CD4-positive, alpha-beta T cell treated with Interleukin-17A for 4 hours (primary cell): Measurements from ENCODE around the gene DHX34.

Experiments
- DNase-seq: peaks from one replicate; pipeline ENCODE4 v3.0.0-alpha.2; 2020; ENCODE audit warnings: mixed read lengths

DHX34 gene

GRCh38 chr19:47418692-47419029 lies 69.5 kb downstream of the DHX34 start:
- no peak for DNase-seq

GRCh38 chr19:47419030-47419783 lies 70.1 kb downstream of the DHX34 start, which contains the start of gene MEIS3:
MEIS3 (minus strand) TSS chr19:47419527; CDS start chr19:47419081, 446 bp downstream.
- DNase-seq: no peak

GRCh38 chr19:47419789-47420188 lies 70.7 kb downstream of the DHX34 start:
- DNase-seq: no peak

DNA sequence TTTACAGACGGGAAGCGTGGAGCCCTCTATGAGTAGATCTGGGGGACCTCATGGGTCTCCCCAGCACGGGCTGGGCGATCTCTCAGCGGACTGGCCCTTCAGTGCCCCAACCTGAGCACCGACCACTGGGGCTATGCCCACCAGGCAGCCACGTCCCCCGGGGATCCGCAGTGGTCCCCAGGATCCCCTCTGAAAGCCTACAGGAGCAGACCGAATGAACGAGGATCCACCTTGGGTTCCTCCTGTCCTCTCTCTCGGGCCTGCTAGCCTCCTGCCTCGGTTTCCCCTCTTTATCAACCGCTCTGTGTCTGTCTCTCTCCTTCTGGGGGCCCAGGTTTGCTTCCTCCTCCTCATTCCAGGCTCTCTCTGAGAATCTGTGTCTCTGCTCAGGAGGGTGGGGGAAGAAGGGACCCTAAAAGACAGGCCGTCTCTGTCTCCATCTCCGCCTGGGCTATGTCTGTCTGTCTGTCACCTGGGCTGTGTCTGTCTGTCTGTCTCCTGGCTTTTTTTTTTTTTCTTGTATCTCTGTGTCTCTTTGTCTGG lies 72.2 kb downstream of the DHX34 start:
- no peak for DNase-seq

DNA sequence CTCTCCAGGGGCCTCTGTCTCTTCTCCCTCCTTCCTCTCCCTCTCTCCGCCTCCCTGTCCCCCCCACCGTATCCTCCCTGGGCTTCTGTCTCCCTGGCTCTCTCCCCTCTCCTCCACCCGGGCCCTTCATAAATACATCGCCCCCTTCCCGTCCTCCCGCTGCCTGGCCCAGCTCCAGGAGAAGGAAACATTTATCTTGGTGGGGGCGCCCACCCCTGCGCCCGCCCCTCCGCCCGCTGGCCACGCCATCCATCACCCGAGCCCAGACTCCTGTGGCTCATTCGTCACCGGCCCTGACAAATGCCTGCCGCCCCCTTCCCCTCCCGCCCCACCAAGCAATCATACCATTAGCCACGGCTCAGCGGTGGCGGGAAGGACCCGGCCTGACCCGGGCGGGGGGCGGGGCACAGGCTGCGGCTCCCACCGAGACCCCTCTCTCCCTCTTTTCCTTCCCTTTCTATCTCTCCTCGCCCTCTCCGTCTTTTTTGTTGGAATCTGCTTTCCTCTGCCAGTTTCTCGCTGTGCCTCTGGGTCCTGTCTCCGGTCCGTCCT lies 72.8 kb downstream of the DHX34 start:
- no peak for DNase-seq

DNA sequence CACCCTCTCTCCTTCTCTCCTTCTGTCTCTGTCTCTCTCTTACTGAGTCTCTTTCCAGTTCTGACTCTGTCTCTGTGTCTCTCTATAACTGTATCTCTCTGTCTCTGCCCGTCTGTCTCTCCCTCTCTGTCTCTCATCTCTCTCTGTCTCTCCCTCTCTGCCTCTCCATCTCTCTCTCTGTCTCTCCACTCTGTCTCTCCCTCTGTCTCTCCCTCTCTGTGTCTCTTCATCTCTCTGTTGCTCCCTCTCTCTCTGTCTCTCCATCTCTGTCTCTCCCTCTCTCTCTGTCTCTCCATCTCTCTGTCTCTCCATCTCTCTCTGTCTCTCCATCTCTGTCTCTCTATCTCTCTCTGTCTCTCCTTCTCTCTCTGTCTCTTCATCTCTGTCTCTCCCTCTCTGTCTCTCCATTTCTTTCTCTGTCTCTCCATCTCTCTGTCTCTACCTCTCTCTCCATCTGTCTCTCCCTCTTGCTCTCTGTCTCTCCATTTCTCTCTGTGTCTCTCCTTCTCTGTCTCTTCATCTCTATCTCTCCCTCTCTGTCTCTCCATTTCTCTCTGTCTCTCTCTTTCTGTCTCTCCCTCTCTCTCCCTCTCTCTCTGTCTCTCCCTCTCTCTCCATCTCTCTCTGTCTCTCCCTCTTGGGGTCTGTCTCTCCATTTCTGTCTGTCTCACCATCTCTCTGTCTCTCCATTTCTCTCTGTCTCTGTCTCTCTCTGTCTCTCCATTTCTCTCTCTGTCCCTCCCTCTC lies 73.5 kb downstream of the DHX34 start:
- DNase-seq: no peak

GRCh38 chr19:47423203-47423882 lies 74.2 kb downstream of the DHX34 start:
- no peak for DNase-seq

DNA sequence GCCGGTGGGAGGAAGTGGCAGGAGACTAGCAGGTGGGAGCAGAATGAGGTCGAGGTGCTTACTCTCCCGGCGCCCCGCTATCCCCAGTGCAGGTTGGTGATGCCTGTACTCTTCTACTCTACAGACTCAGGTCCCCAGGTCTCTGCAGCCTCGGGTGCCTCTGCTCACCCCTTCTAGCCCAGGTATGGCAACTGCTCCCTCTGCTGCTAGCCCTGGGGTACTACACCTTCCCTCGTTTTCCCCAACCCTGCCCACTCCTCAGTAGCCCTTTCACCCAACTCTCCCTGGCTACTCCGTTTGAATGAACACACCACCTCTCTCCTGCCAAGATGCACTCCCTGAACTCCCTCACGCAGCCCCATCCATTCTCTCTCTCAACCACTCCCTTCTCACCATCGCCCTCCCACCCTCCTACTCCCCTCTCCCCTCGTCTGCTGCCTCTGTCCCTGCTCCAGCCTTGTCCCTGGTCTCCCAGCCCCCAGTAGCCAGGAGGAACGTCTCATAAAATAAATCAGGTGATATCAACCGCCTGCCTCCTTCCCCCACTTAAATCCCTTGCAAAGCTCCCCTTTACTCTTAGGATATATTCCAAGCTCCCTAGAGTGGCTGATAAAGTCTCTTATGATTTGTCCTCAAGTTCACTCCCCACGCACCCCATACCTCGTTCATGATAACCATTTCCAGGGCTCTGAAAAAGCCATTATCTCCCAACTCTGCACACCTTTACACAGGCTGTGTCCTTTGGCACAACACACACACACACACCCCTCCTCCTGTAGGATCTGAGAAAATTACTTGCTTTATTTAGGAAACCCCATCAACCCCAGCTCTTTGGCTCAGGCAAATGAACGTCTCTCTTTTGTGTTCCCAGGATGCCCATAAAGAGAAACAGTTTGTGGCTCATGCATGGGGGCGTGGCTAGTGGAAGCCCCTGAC lies 78.4 kb downstream of the DHX34 start:
- peak; percentile 75 for DNase-seq

DNA sequence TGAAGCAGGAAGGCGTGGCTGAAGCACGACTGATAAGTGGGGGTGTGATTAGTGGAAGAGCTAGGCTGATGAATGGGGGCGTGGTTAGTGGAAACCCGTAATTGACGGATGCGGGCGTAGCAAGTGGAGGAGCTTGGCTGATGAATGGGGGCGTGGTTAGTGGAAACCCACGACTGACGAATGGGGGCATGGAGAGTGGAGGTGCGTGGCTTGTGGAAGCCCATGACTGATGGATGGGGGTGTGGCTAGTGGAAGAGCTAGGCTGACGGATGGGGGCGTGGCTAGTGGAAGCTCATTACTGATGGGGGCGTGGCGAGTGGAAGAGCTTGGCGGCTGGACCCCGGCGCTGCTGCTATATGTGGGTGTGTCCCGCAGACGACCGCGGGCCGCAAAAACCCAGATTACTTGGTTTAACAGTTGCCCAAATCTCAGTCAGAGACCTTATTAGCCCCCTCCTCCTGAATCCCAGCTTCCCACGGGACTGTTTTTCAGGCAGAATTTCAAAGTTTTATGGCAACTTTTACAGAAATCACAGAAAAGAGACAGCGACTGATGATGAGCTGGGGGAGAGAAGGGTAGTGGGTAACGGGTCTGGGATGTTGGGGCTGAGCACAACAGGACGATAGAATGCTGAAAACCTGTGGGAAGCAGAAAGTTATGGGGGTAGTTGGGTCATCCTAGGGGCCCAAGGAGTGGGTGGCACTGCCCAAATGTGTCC lies 79.2 kb downstream of the DHX34 start:
- DNase-seq: peak; percentile 84

DNA sequence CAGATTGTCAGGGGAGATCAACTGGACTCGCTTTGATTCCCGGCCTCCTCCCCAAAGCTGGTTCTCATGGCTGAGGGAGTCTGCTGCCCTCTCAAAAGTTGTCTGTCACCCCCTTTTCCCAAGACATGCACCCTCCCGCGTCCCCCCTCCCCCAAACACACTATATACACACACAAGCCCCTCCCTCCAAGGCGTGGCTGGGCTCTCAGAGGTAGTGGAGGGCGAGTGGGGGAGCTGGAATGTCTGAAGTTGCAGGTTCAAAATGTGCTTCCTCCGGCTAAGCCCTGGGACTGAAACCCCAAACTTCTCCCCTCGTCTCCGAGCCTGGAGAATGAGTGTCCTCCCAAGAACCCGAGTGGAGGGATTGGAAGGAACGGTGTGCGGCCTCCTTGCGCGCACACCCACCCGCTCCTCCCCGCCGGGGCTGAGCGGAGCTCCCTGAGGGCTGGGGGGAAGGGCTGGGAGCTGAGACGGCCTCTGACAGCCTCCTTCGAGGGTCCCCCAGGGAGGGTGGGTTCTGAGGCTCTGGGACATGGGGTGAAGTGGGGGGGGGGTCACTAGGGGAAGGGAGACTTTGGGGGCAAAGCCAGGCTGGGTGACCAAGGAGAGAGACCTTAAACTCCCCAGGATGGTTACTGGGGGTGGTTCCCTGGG lies 80.2 kb downstream of the DHX34 start:
- no peak for DNase-seq

DNA sequence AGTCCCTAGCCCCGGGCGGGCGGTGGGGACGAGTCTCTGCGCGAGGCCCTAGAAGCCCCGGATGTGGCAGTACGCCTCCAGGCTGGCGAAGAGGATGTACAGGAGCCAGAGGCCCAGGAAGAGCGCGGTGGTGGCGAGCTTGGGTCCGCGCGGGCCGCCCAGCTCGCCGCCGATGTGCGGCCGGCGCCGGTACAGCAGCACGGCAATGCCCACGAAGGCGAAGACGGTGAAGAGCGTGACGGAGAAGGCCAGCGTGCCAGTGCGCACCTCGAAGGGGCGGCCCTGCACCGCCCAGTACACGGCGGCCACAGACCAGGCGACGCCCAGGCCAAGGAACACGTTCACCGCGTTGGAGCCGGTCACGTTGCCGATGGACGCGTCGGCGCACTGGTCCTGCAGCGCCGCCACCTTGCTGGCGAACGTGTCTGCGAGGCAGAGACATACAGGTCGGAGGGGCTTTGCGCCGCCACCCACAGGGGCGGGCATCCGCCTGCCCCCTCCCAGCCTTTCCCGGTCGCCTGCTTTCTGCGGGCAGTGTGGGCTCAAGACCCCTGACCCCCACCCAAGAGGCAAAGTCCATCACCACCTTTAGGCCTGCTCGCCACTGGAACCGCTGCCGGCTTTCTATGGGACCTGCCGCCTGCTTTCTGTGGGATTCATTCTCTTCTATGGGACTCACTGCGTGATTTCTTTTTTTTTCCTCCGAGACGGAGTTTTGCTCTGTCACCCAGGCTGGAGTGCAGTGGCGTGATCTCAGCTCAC lies 81.1 kb downstream of the DHX34 start:
- peak; percentile 47 for DNase-seq

- no peak for DNase-seq
Observed at GRCh38 chr19:47432091-47432490, 83.0 kb downstream of the DHX34 start.
